Small intestine (tissue), 7 donors: ENCODE data around the gene PDCD1LG2. TPM values are rescaled to one million over a fixed set of nuclear protein-coding genes. Genes with fewer than 3 reads are reported as not detected.

ENCODE experiments used
- DNase-seq, 2 donors: peaks; one replicate each; pipeline versions ENCODE4 v3.0.0 to v3.0.0-alpha.2; 2013
- FAIRE-seq: peaks from 2 replicates; lab custom pipeline; 2012; peaks lifted over from hg19 to GRCh38; lab: Jason Lieb, UNC
- H3K27ac ChIP-seq, 3 donors: one replicate each; pipeline ENCODE4 v1.5.1; 2013; ENCODE audit warnings: low read length in 2 of 3, mild to moderate bottlenecking in 2 of 3, control low read depth in 1 of 3, inconsistent platforms in 1 of 3, low read depth in 1 of 3, moderate library complexity in 1 of 3
- H3K27me3 ChIP-seq, 3 donors: one replicate each; pipeline ENCODE4 v1.6.1; 2013; ENCODE audit warnings: low read length in 3 of 3, inconsistent platforms in 1 of 3; ENCODE audit not compliant: control insufficient read depth in 3 of 3, insufficient read depth in 3 of 3
- H3K36me3 ChIP-seq, 3 donors: one replicate each; pipeline ENCODE4 v1.6.1; 2013; ENCODE audit warnings: low read length in 3 of 3, inconsistent platforms in 1 of 3, low read depth in 1 of 3, mild to moderate bottlenecking in 1 of 3, moderate library complexity in 1 of 3; ENCODE audit not compliant: control insufficient read depth in 3 of 3, insufficient read depth in 2 of 3
- H3K4me1 ChIP-seq, 3 donors: one replicate each; pipeline ENCODE4 v1.6.1; 2013; ENCODE audit warnings: low read length in 2 of 3, inconsistent platforms in 1 of 3, low read depth in 1 of 3, mild to moderate bottlenecking in 1 of 3, moderate library complexity in 1 of 3; ENCODE audit not compliant: control insufficient read depth in 3 of 3, insufficient read depth in 2 of 3
- H3K4me3 ChIP-seq, 3 donors: one replicate each; pipeline ENCODE4 v1.5.1; 2013; ENCODE audit warnings: low read length in 3 of 3, control low read depth in 1 of 3, inconsistent platforms in 1 of 3, low read depth in 1 of 3, mild to moderate bottlenecking in 1 of 3, moderate library complexity in 1 of 3
- H3K9me3 ChIP-seq, 2 donors: one replicate each; pipeline ENCODE4 v1.6.1; 2013; ENCODE audit warnings: low read depth in 1 of 2, low read length in 1 of 2; ENCODE audit not compliant: control insufficient read depth in 2 of 2, insufficient read depth in 1 of 2
- WGBS, 3 donors: extraction: QIAGEN DNeasy Blood & Tissue Kit; methylation state at CpG; one replicate each; pipeline ENCODE4 v1.1.7; 2013; 5-methylcytosine and 5-hydroxymethylcytosine counted together
- polyA plus RNA-seq, 4 donors: library from polyadenylated mRNA; stranded (reverse) in 3 of 4; unstranded in 1 of 4; fragments of 200-250 nt in 3 of 4; fragments of 120-200 nt in 1 of 4; gene quantifications; one replicate each; pipeline versions ENCODE4 v1.2.1 to v1.2.3, GENCODE V29; 2013
- donor health status: healthy with polysubstance abuse.
- donor health status: control.
- donor health status: control.
- donor health status: Bipolar disorder and iron deficiency.
- donor health status: healthy.

PDCD1LG2 gene
- polyA plus RNA-seq, 4 donors, result 0.42 to 0.52 TPM; not detected in 2

DNA sequence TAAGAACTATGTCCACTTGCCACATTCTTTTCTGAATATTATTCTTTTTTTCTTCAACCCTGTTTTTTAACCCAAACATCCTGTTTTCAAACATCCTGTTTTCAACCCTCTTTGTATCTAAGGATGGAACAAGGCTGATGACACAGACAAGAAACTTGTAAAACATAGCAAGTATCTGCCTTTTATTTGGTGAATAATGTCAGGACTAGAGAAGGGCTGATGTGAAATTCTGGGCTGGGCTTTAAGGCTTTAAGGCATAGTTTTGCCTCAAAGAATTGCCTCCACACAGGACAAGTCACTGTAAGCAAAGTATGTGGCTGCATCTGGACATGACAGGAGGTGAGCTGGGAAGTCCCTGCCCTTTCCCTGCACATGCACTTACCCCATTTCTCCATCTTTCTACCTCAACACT lies 76.1 kb downstream of the PDCD1LG2 start:
- no peaks in the 10 kb centered on the region for H3K9me3 ChIP-seq
- H3K4me1 ChIP-seq, result no peaks in the 10 kb centered on the region
- no peak for FAIRE-seq
- no peak for DNase-seq
- H3K36me3 ChIP-seq, result no peaks in the 10 kb centered on the region
- H3K27me3 ChIP-seq, result no peaks in the 10 kb centered on the region
- H3K4me3 ChIP-seq, result no peak overlapping the region
- H3K27ac ChIP-seq, result peak overlapping the region in 1 of 3 donors; percentile 72

DNA sequence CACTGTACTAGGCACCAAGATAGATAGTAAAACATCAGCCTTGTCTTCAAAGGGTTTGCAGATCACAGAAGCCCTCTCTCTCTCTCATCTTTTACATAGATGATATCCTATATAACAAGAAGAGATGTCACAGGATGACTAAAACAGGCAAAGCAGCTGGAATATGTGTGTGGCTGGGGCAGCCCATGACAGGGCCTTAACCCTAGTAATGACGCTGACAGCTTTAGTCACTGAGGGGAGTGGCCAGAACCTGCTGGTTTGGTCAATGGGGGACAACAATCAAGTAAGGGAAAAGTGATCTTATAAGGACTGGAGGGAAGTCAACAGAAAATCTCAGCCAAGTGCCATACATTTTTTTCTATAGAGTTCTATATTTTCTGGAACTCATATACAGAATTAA lies 76.7 kb downstream of the PDCD1LG2 start:
- no peak overlapping the region for H3K4me3 ChIP-seq
- H3K9me3 ChIP-seq, result no peaks in the 10 kb centered on the region
- H3K27me3 ChIP-seq, result no peaks in the 10 kb centered on the region
- FAIRE-seq (no peak), DNase-seq (no peak)
- no peaks in the 10 kb centered on the region for H3K4me1 ChIP-seq
- H3K27ac ChIP-seq, result peak overlapping the region in 1 of 3 donors; percentile 72
- 80 to 96% (median 89%) methylated on average over 1 of the region's 1 CpG for WGBS, 3 donors
- H3K36me3 ChIP-seq, result no peaks in the 10 kb centered on the region

- FAIRE-seq (no peak), DNase-seq (no peak)
- 85 to 94% (median 89%) methylated on average over 3 of the region's 3 CpGs for WGBS, 3 donors
- Histone ChIP-seq H3K27ac (no peak overlapping the region), H3K4me3 (no peak overlapping the region), H3K36me3 (no peaks in the 10 kb centered on the region), H3K4me1 (no peaks in the 10 kb centered on the region), H3K9me3 (no peaks in the 10 kb centered on the region), H3K27me3 (no peaks in the 10 kb centered on the region)
Observed at GRCh38 chr9:5592231-5592630, 81.9 kb downstream of the PDCD1LG2 start.

- no peak for DNase-seq
- WGBS, 3 donors, result 81 to 90% (median 85%) methylated on average over 5 of the region's 5 CpGs
- Histone ChIP-seq H3K27ac (no peak overlapping the region), H3K4me1 (no peaks in the 10 kb centered on the region), H3K9me3 (no peaks in the 10 kb centered on the region), H3K36me3 (no peaks in the 10 kb centered on the region), H3K27me3 (no peaks in the 10 kb centered on the region), H3K4me3 (no peak overlapping the region)
- no peak for FAIRE-seq
Observed at GRCh38 chr9:5592904-5593303, 82.6 kb downstream of the PDCD1LG2 start.

GRCh38 chr9:5593904-5594303 lies 83.6 kb downstream of the PDCD1LG2 start:
- DNase-seq (no peak), FAIRE-seq (no peak)
- no peaks in the 10 kb centered on the region for H3K36me3 ChIP-seq
- H3K4me3 ChIP-seq, result no peak overlapping the region
- no peak overlapping the region for H3K27ac ChIP-seq
- no peaks in the 10 kb centered on the region for H3K4me1 ChIP-seq
- no peaks in the 10 kb centered on the region for H3K27me3 ChIP-seq
- WGBS, 3 donors, result 68 to 71% (median 68%) methylated on average over 2 of the region's 2 CpGs
- no peaks in the 10 kb centered on the region for H3K9me3 ChIP-seq

DNA sequence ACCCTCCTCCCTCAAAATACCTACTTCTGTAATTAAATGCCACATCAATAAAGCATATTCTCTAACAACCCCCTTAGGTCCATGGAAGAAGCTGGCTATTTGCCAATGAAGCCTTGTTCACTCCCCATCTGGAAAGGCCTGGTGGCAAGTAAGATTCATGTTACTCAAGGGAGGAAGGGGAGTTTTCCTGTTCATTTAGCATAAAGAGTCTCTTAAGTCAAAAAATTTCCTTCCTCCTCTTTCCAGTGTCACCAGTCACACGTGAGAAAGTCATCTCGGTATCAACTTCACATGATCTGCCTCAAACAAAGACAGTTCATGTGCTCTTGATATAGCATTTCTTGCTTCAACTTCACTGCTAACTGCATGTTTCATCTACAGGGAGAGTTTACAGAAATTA lies 85.8 kb downstream of the PDCD1LG2 start:
- H3K36me3 ChIP-seq, result no peaks in the 10 kb centered on the region
- no peak for FAIRE-seq
- WGBS, 3 donors, result 53 to 83% (median 73%) methylated on average over 2 of the region's 2 CpGs

DNA sequence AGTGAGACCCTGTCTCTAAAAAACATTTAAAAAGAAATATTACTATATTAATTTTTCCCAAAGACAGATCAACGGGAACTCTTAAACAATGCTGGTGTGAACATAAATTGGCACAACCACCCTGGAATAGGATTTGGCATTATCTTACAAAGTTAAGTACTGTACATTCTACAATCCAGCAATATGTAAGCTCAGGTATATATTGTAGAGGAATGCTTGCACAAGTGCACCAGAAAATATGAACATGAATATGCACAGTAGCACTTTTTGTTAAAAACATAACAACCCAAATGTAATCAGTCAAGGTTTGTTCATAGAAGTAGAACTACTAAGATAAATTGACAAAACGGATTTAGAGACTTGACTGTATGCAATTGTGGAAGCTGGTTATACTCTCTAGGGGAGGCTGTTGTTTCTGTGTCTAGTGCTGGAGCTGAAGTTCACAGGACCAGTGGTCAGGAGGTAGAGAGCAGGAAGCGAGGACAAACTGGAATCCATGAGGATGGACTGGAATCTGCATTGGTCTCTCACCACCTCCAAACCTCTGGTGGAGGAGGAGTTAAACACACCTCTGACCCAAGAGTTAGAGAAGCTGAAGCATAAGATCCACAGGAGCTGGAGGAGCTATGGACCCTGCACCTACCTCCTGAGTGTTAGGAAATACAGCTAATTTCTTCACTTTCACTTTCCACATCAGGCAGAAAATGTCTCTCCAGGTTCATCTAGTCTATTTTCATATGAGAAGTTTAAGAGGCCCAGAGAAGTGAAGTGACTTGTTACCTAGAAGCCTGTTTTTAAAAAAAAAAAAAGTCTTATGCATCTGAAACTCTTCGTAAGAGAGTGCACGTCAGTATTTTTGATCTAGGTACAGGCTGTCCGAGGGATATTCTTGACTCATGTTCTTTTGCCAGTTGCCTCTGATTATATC lies 98.2 kb downstream of the PDCD1LG2 start:
- peak; percentile 23 for FAIRE-seq
- peak overlapping the region in 1 of 3 donors; percentile 50 for H3K4me3 ChIP-seq
- 19 to 44% (median 36%) methylated on average over 6 of the region's 6 CpGs for WGBS, 3 donors

More for the DNA sequence above, 85.8 kb downstream of the PDCD1LG2 start:
- H3K27ac ChIP-seq, result no peak overlapping the region
- no peaks in the 10 kb centered on the region for H3K9me3 ChIP-seq
- no peaks in the 10 kb centered on the region for H3K27me3 ChIP-seq
- no peaks in the 10 kb centered on the region for H3K4me1 ChIP-seq
- DNase-seq, result no peak
- H3K4me3 ChIP-seq, result no peak overlapping the region

DNA sequence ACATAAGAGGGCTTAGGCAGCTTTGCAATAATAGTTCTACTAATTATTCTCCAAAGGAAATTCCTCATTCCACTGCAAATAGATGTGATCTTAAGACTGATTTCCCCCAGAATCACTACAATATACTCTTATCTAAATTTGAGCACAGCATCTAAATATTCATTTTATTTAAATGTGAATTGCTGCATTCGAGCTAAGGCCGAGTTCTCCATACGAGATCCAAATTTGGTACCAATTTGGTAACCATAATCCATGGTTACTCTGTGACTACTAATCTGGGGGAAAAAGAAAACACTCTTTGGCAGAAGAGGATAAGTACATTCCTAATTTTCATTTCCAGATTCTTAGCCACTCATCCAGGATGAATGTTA lies 98.9 kb downstream of the PDCD1LG2 start:
- no peaks in the 10 kb centered on the region for H3K27me3 ChIP-seq
- no peak for DNase-seq
- no peaks in the 10 kb centered on the region for H3K4me1 ChIP-seq
- peak overlapping the region in 1 of 3 donors; percentile 50 for H3K4me3 ChIP-seq
- no peak for FAIRE-seq
- H3K27ac ChIP-seq, result no peak overlapping the region
- no peaks in the 10 kb centered on the region for H3K9me3 ChIP-seq
- H3K36me3 ChIP-seq, result no peaks in the 10 kb centered on the region
- WGBS, 3 donors, result 29 to 70% (median 54%) methylated on average over 3 of the region's 3 CpGs

More for the DNA sequence above, 98.2 kb downstream of the PDCD1LG2 start:
- peak; percentile 35 to 75 for DNase-seq
- Histone ChIP-seq H3K9me3 (no peaks in the 10 kb centered on the region), H3K36me3 (no peaks in the 10 kb centered on the region), H3K27me3 (no peaks in the 10 kb centered on the region), H3K27ac (peak overlapping the region in 2 of 3 donors; percentile 48 to 86), H3K4me1 (no peaks in the 10 kb centered on the region)
